IMR-90 (cell line): Measurements from ENCODE around the gene FGF2.

Source experiments
- BHLHE40 ChIP-seq: fragments of 150-350 bp; IDR thresholded peaks from 2 replicates; pipeline ENCODE4 v1.6.1; 2016; ENCODE audit warnings: mild to moderate bottlenecking, low read depth, low read length
- CHD1 ChIP-seq: IDR thresholded peaks from 2 replicates; pipeline ENCODE4 v1.6.1; 2012; ENCODE audit warnings: low read depth, low read length, improper control_type of control experiment
- CTCF ChIP-seq: conservative IDR thresholded peaks from 2 replicates; pipeline ENCODE4 v1.5.1; 2012; ENCODE audit warnings: mild to moderate bottlenecking, low read depth, low read length, improper control_type of control experiment
- MAFK ChIP-seq: IDR thresholded peaks from 2 replicates; pipeline ENCODE4 v1.6.1; 2012; ENCODE audit warnings: low read depth, low read length, improper control_type of control experiment
- MAZ ChIP-seq: IDR thresholded peaks from 2 replicates; pipeline ENCODE4 v1.6.1; 2012; ENCODE audit warnings: low read depth, mild to moderate bottlenecking, low read length, improper control_type of control experiment, moderate library complexity, borderline replicate concordance
- POLR2A ChIP-seq: IDR thresholded peaks from 2 replicates; pipeline ENCODE4 v1.6.1; 2012; ENCODE audit warnings: mild to moderate bottlenecking, low read depth, low read length
- RAD21 ChIP-seq: IDR thresholded peaks from 2 replicates; pipeline ENCODE4 v1.6.1; 2012; ENCODE audit warnings: low read length, improper control_type of control experiment
- SMC3 ChIP-seq: fragments of 150-350 bp; IDR thresholded peaks from 2 replicates; pipeline ENCODE4 v1.6.1; 2016; ENCODE audit warnings: low read depth, mild to moderate bottlenecking, antibody characterized with exemption, low read length, moderate library complexity

DNA sequence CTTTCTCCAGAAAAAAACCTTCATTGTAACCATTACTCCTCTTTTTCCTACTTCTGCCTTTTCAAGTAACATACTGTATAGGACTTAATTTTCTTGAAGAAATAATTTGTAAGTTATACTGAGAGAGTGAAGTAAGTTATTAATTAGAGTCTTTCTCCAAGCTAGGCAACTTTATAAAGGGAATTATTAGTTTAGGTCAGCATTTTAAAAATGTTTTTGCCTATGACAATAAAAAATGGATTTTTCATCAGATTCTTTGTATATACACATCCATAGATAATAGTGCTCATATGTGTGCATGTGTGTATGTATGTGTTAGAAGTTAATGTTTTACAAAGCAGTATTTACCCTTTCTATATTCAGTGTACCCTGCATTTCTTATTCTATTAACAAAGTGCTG is 106.1 kb downstream of the FGF2 start:
- TF ChIP-seq CTCF = no peak
- TF ChIP-seq POLR2A = no peak
- TF ChIP-seq CHD1 = no peak
- TF ChIP-seq MAFK = peak; percentile 54
- TF ChIP-seq BHLHE40 = no peak
- TF ChIP-seq SMC3 = no peak
- no peak for TF ChIP-seq RAD21
- TF ChIP-seq MAZ = no peak
